ENCODE measurements around the gene TAS2R46. TPM values are rescaled to one million over a fixed set of nuclear protein-coding genes. Genes with fewer than 3 reads are reported as not detected.

TAS2R46 gene
- total and polyA plus RNA-seq, 2 donors (not counting 1 experiment from before 2014, with no cell fraction given), result 0.13 to 2.6 TPM

- no peak overlapping the region for H3K4me2 ChIP-seq (replicated peaks; ENCODE audit: low read depth, low read length, poor library complexity, severe bottlenecking)
- POLR2A ChIA-PET, result no interaction called here
- peaks cover 2% of the 10 kb centered on the region for H3K4me1 Mint-ChIP-seq
- H3K4me3 ChIP-seq (ENCODE audit: control extremely low read depth in 1 of 5, extremely low read depth in 1 of 5, insufficient read depth in 1 of 5, low read depth in 2 of 5, low read length in 4 of 5), result no peak overlapping the region
- no peaks in the 10 kb centered on the region for H3K27me3 Mint-ChIP-seq
- H3K4me3 Mint-ChIP-seq, result no peak overlapping the region
- H3K27ac ChIP-seq (ENCODE audit: low read length in 2 of 2), result no peak overlapping the region
- no peaks in the 10 kb centered on the region for H4K20me1 ChIP-seq (ENCODE audit: control insufficient read depth, insufficient read depth, low read length, poor library complexity, severe bottlenecking)
- CTCF ChIA-PET, result no interaction called here
- intact Hi-C loops (cut with micrococcal nuclease), result loop anchor here (1.0 kb wide), 1 partner anchor 55 kb away; no protein-coding TSS in a partner anchor
- H3K79me2 ChIP-seq (ENCODE audit: control insufficient read depth, insufficient read depth, low read length), result peaks cover 4% of the 10 kb centered on the region
- H3K9ac ChIP-seq (ENCODE audit: low read length), result no peak overlapping the region
- H2AFZ ChIP-seq (ENCODE audit: insufficient read depth, low read depth, low read length, poor library complexity, severe bottlenecking), result no peak overlapping the region
- no peaks in the 10 kb centered on the region for H3K9me3 ChIP-seq (ENCODE audit: control extremely low read depth in 1 of 3, control insufficient read depth in 2 of 3, insufficient read depth in 1 of 3, low read length in 2 of 3)
- peaks cover 0 to 2% of the 10 kb centered on the region in 2 experiments for H3K36me3 ChIP-seq (replicated peaks in 1 of 2; ENCODE audit: control extremely low read depth in 1 of 2, control insufficient read depth in 1 of 2, extremely low read depth in 1 of 2, insufficient read depth in 2 of 2, low read length in 1 of 2)
- H3K27me3 ChIP-seq (replicated peaks in 1 of 4; ENCODE audit: control extremely low read depth in 1 of 4, control insufficient read depth in 3 of 4, insufficient read depth in 4 of 4, low read length in 3 of 4), result no peaks in the 10 kb centered on the region
- no peak for DNase-seq
- no peaks in the 10 kb centered on the region for H3K4me1 ChIP-seq (ENCODE audit: control insufficient read depth in 2 of 2, insufficient read depth in 2 of 2, low read length in 2 of 2)
- H3K27ac Mint-ChIP-seq, result no peak overlapping the region
- TF ChIP-seq CTCF (IDR thresholded peaks at IDR 0.05) (no peak), EZH2 (IDR thresholded peaks at IDR 0.05; ENCODE audit: borderline replicate concordance, insufficient read depth, low read depth, low read length, poor library complexity, severe bottlenecking) (no peak)
- no peaks in the 10 kb centered on the region for H3K9me3 Mint-ChIP-seq (ENCODE audit: insufficient read depth)
- no peak for ATAC-seq (ENCODE audit: low read depth)
Observed at GRCh38 chr12:11014234-11014633, 47.9 kb downstream of the TAS2R46 start.

Small RNA genes within 50 kb of the gene (small RNA-seq; reads per million reads assigned to genes)
- not detected for gene AC018630.1 (ENCODE audit: insufficient read length, low read depth, low replicate concordance)

Other genes with a start within 250 kb of the TAS2R46 start
- gene TAS2R10, start 235.9 kb downstream of the TAS2R46 start, total RNA-seq, result 0.27 and 1.2 TPM in 2 replicates
- gene TAS2R10, start 235.9 kb downstream of the TAS2R46 start, polyA plus RNA-seq, result not detected in 2 replicates
- 1.0 and 1.9 TPM in 2 replicates for gene PRR4, start 212.8 kb downstream of the TAS2R46 start, total RNA-seq
- 1.8 and 4.0 TPM in 2 replicates for gene PRR4, start 212.8 kb downstream of the TAS2R46 start, polyA plus RNA-seq
- gene PRH1, start 178.0 kb downstream of the TAS2R46 start, total RNA-seq, result 33.6 and 39.7 TPM in 2 replicates
- 5.9 and 20.9 TPM in 2 replicates for gene PRH1, start 178.0 kb downstream of the TAS2R46 start, polyA plus RNA-seq
- 0.96 and 1.9 TPM in 2 replicates for gene TAS2R13, start 152.7 kb downstream of the TAS2R46 start, total RNA-seq
- 0.06 TPM in 1 of 2 replicates, not detected in the other for gene TAS2R13, start 152.7 kb downstream of the TAS2R46 start, polyA plus RNA-seq
- gene PRH2, start 133.1 kb downstream of the TAS2R46 start, total RNA-seq, result not detected in 2 replicates
- gene PRH2, start 133.1 kb downstream of the TAS2R46 start, polyA plus RNA-seq, result 0.89 and 2.6 TPM in 2 replicates
- 1.4 and 3.4 TPM in 2 replicates for gene TAS2R14, start 123.0 kb downstream of the TAS2R46 start, total RNA-seq
- gene TAS2R14, start 123.0 kb downstream of the TAS2R46 start, polyA plus RNA-seq, result 2.8 and 4.3 TPM in 2 replicates
- 1.9 and 2.0 TPM in 2 replicates for gene TAS2R50, start 75.4 kb downstream of the TAS2R46 start, total RNA-seq
- gene TAS2R50, start 75.4 kb downstream of the TAS2R46 start, polyA plus RNA-seq, result 0.28 and 0.46 TPM in 2 replicates
- 3.4 and 4.0 TPM in 2 replicates for gene TAS2R20, start 64.0 kb downstream of the TAS2R46 start, total RNA-seq
- 1.0 and 1.7 TPM in 2 replicates for gene TAS2R20, start 64.0 kb downstream of the TAS2R46 start, polyA plus RNA-seq
- gene TAS2R19, start 39.7 kb downstream of the TAS2R46 start, total RNA-seq, result 3.6 and 5.7 TPM in 2 replicates
- gene TAS2R19, start 39.7 kb downstream of the TAS2R46 start, polyA plus RNA-seq, result 0.34 and 0.42 TPM in 2 replicates
- 5.0 and 5.7 TPM in 2 replicates for gene TAS2R31, start 30.9 kb downstream of the TAS2R46 start, total RNA-seq
- gene TAS2R31, start 30.9 kb downstream of the TAS2R46 start, polyA plus RNA-seq, result 0.63 and 0.86 TPM in 2 replicates
- 4.8 and 5.0 TPM in 2 replicates for gene TAS2R43, start 30.0 kb upstream of the TAS2R46 start, total RNA-seq
- gene TAS2R43, start 30.0 kb upstream of the TAS2R46 start, polyA plus RNA-seq, result 0.17 TPM in 1 of 2 replicates, not detected in the other
- gene TAS2R30, start 72.3 kb upstream of the TAS2R46 start, total RNA-seq, result 9.5 and 11.2 TPM in 2 replicates
- not detected in 2 replicates for gene TAS2R30, start 72.3 kb upstream of the TAS2R46 start, polyA plus RNA-seq
- 9.6 and 10.1 TPM in 2 replicates for gene SMIM10L1, start 108.9 kb upstream of the TAS2R46 start, total RNA-seq
- gene SMIM10L1, start 108.9 kb upstream of the TAS2R46 start, polyA plus RNA-seq, result 3.6 and 4.2 TPM in 2 replicates
- gene TAS2R42, start 124.6 kb upstream of the TAS2R46 start, total RNA-seq, result not detected in 2 replicates
- not detected in 2 replicates for gene TAS2R42, start 124.6 kb upstream of the TAS2R46 start, polyA plus RNA-seq
- not detected in 2 replicates for gene PRB3, start 207.4 kb upstream of the TAS2R46 start, total RNA-seq
- gene PRB3, start 207.4 kb upstream of the TAS2R46 start, polyA plus RNA-seq, result not detected in 2 replicates
- gene PRB4, start 248.1 kb upstream of the TAS2R46 start, total RNA-seq, result not detected in 2 replicates
- not detected in 2 replicates for gene PRB4, start 248.1 kb upstream of the TAS2R46 start, polyA plus RNA-seq